ENCODE results near the gene DNAJB9.

The DNAJB9 gene

GRCh38 chr7:108570146-108570755 is 577 bp downstream of the DNAJB9 start:
- DNase-seq = no peak

- no peak for DNase-seq
Observed at GRCh38 chr7:108572480-108572879, 2.8 kb downstream of the DNAJB9 start.

- no peak for DNase-seq
Observed at GRCh38 chr7:108575156-108575555, 5.5 kb downstream of the DNAJB9 start.

GRCh38 chr7:108576116-108576515 is 6.4 kb downstream of the DNAJB9 start:
- no peak for DNase-seq

- no peak for DNase-seq
Observed at GRCh38 chr7:108578937-108579336, 9.3 kb downstream of the DNAJB9 start.

GRCh38 chr7:108580298-108580697 is 10.6 kb downstream of the DNAJB9 start:
- no peak for DNase-seq

- DNase-seq = no peak
Observed at GRCh38 chr7:108581655-108582491, 12.2 kb downstream of the DNAJB9 start.

- DNase-seq = no peak
Observed at GRCh38 chr7:108584211-108584610, 14.5 kb downstream of the DNAJB9 start.

GRCh38 chr7:108585843-108586242 is 16.2 kb downstream of the DNAJB9 start:
- no peak for DNase-seq

GRCh38 chr7:108586274-108586710 is 16.6 kb downstream of the DNAJB9 start:
- no peak for DNase-seq

GRCh38 chr7:108589199-108589598 is 19.5 kb downstream of the DNAJB9 start:
- DNase-seq = no peak

GRCh38 chr7:108589874-108590273 is 20.2 kb downstream of the DNAJB9 start:
- no peak for DNase-seq

- DNase-seq = no peak
Observed at GRCh38 chr7:108590606-108591005, 20.9 kb downstream of the DNAJB9 start.

GRCh38 chr7:108592646-108593201 is 23.1 kb downstream of the DNAJB9 start:
- no peak for DNase-seq

- DNase-seq = no peak
Observed at GRCh38 chr7:108596560-108596959, 26.9 kb downstream of the DNAJB9 start.

- no peak for DNase-seq
Observed at GRCh38 chr7:108598153-108598552, 28.5 kb downstream of the DNAJB9 start.

GRCh38 chr7:108598914-108599580 is 29.4 kb downstream of the DNAJB9 start:
- DNase-seq = no peak

GRCh38 chr7:108600399-108600798 is 30.7 kb downstream of the DNAJB9 start:
- no peak for DNase-seq

GRCh38 chr7:108603656-108604306 is 34.1 kb downstream of the DNAJB9 start:
- DNase-seq = no peak

GRCh38 chr7:108604307-108605077 is 34.8 kb downstream of the DNAJB9 start:
- DNase-seq = no peak

- no peak for DNase-seq
Observed at GRCh38 chr7:108605559-108606201, 36.0 kb downstream of the DNAJB9 start.

GRCh38 chr7:108609643-108610042 is 40.0 kb downstream of the DNAJB9 start:
- DNase-seq = no peak

All from activated CD4-positive, CD25-positive, alpha-beta regulatory T cell treated with anti-CD3 and anti-CD28 coated beads, Interleukin-2, amount 50 U/mL, for 72 hours (primary cell).